HL-60 (cell line): ENCODE measurements around the gene MAML1.

Source experiments
- POLR2AphosphoS5 ChIP-seq: IDR thresholded peaks from 2 replicates; pipeline ENCODE4 v1.6.1; 2012; ENCODE audit warnings: low read depth
- REST ChIP-seq: IDR thresholded peaks from 2 replicates; pipeline ENCODE4 v1.6.1; 2012; ENCODE audit warnings: low read depth; ENCODE audit not compliant: insufficient replicate concordance
- SPI1 ChIP-seq: IDR thresholded peaks from 2 replicates; pipeline ENCODE4 v1.6.1; 2012; ENCODE audit warnings: low read depth, mild to moderate bottlenecking, borderline replicate concordance
- TF ChIP-seq, protein P1 (sequence below): IDR thresholded peaks from one replicate; pipeline ENCODE4 v1.5.1; 2011; ENCODE audit warnings: low read length, control low read depth, inconsistent platforms; ENCODE audit not compliant: insufficient read depth

DNA sequence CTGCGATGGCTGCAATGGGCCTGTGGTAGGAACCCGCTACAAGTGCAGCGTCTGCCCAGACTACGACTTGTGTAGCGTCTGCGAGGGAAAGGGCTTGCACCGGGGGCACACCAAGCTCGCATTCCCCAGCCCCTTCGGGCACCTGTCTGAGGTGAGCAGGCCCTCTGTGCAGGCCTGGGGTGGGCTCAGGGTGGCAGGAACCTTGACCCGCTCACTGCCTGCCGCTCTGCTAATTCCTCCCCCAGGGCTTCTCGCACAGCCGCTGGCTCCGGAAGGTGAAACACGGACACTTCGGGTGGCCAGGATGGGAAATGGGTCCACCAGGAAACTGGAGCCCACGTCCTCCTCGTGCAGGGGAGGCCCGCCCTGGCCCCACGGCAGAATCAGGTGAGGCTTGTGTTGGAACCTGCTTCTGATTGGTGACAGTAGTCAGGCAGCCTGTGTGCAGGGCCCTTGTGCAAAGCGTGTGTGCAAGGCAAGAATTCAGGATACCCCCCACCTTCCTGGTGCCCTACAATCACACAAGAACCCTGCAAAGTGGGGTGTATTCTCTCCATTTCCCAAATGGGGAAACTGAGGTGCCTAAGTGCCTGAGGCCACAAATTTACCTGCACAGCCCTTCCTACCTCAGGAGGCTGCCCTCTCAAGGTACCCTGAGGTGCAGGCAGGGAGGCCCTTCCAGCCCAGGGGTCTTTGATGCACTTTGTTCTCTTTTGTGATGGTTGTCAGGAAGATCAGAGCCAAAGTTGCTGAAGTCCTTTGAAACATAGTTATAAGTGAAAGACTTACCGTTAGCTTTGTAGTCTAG lies 91.5 kb downstream of the MAML1 start:
- TF ChIP-seq, protein P1, sequence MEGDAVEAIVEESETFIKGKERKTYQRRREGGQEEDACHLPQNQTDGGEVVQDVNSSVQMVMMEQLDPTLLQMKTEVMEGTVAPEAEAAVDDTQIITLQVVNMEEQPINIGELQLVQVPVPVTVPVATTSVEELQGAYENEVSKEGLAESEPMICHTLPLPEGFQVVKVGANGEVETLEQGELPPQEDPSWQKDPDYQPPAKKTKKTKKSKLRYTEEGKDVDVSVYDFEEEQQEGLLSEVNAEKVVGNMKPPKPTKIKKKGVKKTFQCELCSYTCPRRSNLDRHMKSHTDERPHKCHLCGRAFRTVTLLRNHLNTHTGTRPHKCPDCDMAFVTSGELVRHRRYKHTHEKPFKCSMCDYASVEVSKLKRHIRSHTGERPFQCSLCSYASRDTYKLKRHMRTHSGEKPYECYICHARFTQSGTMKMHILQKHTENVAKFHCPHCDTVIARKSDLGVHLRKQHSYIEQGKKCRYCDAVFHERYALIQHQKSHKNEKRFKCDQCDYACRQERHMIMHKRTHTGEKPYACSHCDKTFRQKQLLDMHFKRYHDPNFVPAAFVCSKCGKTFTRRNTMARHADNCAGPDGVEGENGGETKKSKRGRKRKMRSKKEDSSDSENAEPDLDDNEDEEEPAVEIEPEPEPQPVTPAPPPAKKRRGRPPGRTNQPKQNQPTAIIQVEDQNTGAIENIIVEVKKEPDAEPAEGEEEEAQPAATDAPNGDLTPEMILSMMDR = no peak
- TF ChIP-seq POLR2AphosphoS5 (no peak), REST (no peak), SPI1 (no peak)
